HG03196 (cell line): Measurements from ENCODE around the gene MND1.
A peak's percentile ranks its signal among the peaks of the same experiment; 100 is the strongest.

Experiments used
- ATAC-seq: cut with Tn5 transposase; IDR thresholded peaks from one replicate; pipeline ENCODE4 v1.9.1; 2021; ENCODE audit not compliant: unreplicated experiment

Gene MND1, protein sequence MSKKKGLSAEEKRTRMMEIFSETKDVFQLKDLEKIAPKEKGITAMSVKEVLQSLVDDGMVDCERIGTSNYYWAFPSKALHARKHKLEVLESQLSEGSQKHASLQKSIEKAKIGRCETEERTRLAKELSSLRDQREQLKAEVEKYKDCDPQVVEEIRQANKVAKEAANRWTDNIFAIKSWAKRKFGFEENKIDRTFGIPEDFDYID

DNA sequence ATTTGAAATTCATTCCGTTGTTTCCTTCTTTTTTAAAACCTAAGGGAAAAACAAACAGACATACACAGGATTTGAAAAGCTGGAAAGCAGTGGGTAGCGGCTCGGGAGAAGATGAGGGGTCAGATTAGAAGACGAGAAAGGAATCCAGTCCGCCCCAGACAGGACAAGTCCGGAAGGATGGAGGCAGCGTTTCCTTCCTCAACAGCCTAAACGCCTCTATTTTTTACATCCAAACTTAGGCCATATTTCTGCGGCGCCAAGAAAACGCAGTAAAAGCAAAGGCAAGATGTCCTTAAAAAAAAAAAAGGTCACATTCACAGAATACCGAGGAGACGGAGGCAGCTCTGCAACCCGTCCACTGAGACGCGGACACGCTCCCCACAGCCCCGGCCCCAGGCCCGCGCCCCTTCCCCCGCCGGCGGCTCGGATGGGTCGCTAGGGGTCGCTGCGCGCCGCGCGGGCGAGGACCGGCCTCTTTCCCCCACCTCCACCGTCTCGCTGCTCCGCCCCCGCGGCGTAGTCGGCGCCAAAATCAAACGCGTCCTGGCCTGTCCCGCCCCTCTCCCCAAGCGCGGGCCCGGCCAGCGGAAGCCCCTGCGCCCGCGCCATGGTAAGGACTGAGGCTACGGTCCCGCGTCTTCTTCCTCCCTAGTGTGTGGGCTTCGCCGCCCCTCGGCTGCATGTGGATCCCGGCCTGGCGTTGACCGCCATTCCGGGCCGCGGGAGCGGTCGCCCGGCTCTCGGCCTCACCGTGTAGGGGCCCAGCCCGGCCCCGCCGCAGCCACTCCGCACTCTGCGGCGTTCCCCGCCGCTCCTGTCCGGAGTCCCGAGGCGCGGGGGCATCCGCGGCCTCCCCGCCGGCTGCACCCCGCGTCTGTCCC, at the start of gene MND1:
TSS of gene MND1 (plus strand) at position 558 of the 881 bp plus-strand sequence. CDS start at position 608, 50 bp downstream.
- ATAC-seq, result peak; percentile 78

DNA sequence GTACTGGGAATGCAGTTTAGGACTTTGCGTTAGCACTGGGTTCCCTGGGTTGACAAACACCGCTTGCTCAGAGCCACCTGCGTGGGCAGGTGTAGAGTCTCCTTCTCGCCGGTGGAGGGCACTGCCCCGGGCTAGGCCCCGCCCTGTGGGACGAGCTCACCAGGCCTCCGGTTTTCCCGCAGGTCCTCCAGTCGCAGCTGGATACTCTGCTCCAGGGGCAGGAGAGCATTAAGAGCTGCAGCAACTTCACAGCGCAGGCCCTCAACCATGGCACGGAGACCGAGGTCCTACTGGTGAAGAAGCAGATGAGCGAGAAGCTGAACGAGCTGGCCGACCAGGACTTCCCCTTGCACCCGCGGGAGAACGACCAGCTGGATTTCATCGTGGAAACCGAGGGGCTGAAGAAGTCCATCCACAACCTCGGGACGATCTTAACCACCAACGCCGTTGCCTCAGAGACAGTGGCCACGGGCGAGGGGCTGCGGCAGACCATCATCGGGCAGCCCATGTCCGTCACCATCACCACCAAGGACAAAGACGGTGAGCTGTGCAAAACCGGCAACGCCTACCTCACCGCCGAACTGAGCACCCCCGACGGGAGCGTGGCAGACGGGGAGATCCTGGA, 49.2 kb upstream of the MND1 start:
- no peak for ATAC-seq

DNA sequence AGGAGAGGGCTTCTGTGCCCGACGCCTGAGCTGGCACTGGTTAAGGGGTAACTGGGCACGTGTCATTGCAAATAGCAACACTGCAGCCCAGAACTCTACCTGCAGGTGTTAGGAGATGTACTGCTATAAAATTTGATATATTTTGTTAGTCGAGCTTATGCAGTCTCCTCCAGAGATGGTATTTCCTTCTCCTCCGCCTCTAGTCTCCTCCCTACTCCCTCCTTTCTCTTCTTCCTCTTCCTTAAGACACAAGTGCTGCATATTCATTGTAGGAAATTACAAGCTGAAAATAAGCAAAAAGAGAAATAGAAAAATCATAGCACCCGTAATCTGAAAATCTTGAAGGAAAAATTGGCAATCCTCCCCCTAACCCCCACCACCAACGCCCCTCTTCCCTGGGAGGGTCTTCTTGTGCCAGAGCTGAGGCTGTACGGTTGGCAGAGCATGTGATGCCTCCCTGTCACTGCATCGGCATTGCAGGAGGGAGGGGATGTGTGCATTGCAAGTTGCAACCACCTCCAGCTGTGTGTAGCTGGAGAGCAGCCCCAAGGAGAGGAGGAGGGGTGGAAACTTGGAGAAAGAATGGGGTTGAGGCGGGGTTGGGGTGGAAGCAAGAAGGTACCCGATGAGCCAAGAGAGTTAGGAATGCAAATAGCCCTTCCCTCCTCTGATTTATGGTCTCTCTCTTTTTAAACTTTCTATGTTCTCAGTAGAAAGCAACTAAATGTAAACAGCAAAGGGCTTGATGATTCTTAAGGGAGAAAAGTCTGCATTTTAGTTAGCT, 48.3 kb upstream of the MND1 start:
- ATAC-seq, result no peak

DNA sequence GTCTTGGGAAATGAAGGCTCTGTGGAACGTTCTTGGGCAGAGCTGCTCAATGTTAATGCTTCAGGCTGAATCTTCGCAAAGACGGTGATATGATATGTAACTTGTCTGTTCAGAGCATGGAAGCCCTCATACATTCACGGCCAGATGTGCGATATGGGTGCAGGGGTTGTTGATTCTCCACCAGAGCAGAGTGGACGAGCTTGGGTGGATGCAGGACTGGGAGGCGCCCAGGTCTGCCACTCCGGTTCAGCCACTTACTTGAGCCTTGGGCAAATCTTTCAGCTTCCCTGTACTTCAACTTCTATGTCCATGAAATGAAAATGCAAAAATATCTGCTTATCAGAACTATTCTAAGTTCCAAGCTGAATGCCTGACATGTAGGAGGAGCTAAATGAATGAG, 47.4 kb upstream of the MND1 start:
- ATAC-seq, result no peak

DNA sequence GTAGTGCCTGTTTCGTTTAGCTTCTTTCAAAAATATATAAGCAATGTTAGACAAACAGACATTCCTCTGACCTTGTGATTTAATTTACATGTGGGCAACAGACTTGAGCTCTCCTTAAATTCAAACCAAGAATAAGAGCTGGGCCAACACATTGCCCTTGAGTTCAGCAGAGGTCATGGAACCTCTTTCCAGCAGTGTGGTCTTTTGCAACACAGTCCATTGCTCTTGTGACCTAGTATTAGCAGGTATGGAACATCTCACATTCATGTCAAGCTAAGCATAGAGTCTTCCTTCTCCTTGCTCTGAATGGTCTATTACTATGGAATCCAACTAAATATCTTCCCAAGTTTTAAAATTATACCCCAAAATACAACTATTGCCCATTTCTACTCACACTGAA, 33.7 kb upstream of the MND1 start:
- ATAC-seq, result no peak

DNA sequence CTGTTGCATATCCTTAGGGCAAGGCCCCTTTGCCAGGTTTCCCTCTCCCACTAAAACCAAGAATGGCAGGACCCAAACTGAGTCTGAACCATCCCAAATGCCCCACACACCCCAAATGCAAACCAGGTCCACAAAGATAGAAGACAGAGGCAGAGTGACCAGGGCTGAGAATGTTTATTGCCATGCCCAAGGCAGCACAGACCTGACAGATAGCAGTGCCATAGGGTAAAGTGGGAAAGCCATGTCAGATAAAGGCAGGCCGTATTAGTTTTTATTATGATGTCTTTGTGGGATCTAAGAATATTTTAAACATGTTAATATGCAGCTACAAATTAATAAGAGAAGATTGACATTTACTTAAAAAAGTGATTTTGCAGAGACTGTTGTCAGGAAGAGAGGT, 29.6 kb upstream of the MND1 start:
- no peak for ATAC-seq

DNA sequence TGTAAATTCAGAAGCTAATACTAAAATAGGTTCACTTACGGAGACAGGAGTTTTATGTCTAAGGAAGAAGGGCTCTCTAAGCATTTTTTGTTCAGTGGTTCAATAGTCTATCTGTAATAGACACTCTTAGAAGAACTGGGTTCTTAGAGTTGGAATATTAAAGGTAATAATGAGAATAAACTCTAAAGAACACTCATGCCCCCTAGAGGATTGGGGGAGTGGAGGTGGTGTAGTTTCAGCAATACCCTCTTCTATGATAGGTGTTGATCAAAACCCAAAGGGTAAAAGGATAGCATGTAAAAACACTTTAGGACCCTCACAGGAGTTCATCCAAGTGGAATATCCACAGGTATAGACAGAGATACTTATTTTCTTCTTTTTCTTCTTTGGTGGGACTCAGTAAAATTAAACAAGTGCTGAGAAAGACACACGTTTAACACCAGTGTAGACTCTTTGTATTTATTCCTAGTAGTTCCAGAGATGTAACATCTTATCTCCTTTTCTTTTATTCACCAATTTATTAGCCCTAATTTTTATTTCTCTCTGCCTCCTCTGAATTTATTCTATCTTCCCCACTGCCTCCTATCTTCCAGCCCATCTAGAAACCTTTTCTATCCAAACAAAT, 25.7 kb upstream of the MND1 start:
- peak; percentile 59 for ATAC-seq

DNA sequence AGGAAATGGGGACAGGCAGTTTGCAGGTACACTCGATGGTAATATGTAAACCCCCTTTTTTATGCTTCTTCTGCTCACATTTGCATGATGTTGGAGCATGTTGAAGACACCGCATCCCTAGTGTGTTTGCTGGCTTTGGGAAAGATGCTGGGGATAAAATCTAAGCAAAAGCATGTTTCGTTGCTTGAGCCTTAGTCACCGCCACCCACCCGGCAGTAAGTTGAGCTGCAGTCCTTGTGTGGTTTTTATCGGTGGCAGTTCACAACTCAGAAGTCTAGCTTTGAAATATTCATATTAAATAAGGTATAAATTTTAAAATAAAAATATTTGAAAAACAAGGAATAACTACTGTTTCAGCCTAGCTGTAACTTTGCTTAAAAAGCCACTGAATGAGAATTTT, 21.7 kb upstream of the MND1 start:
- no peak for ATAC-seq

DNA sequence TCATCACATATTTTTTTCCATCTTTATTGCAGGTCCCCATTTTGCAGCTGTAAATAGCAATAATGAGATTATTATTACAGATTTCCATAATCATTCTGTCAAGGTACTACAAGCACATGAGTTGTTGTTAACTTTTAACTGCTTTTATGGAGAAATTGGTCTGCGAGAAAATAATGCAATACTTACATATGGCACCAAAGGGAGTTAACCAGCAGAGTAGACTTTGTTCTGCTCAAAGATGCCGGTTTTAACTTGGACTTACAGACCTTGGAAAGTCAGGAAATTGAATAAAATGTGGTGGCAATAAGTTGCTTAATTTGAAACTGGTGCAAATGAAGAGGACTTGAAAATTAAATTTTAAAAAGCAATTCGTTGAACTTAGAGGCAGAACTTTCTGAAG, 20.4 kb upstream of the MND1 start:
- ATAC-seq, result no peak

DNA sequence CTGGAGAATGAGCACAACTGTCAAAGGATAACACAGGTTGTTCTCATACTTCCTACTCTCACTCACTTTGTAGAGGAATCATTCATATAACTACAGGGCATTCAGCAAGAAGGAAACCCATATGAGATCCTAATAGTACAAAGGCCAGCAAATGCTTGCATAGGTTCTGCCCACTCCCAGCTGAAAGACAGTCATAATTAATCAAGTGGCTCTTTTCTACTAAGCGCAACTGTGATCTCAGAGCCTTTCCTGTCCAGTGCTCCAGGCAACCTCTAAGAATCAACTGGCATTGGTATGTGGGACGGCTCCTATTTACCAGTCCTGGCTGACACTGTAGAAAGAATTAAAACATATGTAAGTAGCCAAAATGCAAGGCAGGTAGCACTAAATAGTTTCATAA, 18.9 kb upstream of the MND1 start:
- ATAC-seq, result no peak

DNA sequence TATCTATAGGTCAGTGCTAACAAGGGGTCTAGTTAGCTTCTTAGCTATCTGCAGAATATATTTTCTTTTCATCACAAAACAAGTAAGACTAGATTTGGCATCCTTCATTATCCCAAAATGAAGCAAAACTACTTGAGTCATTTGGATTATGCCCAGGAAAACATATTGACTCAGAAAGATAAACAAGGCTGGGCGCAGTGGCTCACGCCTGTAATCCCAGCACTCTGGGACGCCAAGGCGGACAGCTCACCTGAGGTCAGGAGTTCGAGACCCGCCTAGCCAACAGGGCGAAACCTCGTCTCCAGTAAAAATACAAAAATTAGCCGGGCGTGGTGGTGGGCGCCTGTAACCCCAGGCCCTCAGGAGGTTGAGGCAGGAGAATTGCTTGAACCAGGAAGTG, 18.0 kb upstream of the MND1 start:
- no peak for ATAC-seq

DNA sequence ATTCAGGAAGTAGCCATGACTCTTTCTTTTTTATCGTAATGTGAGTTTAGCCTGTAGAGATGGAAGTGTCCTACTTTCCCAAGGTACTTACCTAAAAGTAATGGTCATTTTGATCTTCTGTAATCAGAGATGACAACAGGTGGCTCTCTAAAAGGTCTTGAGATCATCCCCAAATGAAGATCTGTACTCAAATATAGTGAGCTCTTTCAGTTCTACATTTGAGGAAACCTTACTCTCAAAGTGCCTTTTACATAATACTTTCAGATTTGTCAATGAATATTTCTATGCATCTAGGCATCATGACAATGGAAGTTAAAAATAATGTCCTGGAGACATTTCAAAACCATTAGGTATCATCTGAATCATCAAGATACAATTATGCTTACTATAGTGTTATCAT, 17.2 kb upstream of the MND1 start:
- ATAC-seq, result no peak

DNA sequence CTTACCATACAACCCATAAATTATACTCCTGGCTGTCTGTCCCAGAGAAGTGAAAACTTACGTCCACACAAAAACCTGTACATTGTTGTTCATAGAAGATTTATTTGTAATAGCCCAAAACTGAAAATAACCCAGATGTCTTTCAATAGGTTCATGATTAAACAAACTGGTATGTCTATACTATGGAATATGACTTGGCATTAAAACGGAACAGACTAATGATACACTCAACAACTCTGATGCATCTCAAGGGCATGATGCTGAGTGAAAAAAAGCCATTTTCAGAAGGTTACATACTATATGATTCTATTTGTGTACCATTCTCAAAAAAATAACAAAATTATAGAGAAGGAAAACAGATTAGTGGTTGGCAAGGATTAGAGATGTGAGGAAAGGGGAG, 11.6 kb upstream of the MND1 start:
- no peak for ATAC-seq

DNA sequence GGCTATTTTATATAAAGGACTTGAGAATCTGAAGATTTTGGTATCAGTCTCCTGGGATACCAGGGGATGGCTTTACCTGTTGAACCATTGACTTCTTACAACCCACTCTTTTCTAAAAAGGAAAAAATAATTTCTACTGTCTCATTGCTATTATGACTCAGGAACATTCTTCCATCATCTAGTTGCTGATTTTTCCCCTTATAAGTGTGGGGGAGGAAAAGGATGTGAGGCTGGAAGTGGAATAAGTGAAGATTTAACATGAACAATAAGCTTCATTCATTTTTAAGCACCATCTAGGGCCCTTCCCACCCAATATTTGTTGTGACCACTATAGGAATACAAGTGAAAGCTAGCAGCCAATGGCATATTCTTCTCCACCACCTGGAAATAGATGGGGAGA, 10.6 kb upstream of the MND1 start:
- no peak for ATAC-seq

DNA sequence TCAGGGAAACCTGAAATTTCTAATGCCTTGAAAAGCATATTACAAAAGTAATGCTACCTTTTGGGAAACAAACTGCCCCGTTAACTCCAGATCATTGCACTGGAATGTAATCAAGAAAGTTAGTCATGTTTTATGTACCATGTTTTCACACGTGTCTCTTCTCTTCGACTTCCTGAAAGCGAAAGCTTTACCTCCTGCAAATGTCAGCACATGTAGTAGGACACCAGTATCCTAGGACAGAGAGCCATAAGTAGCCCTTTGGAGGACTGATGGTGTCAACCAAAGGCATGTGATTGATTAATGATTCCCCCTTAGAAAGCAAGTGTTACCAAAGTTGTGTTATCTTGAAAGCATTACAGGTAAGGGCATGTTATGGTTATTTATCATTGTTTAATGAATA, 8.8 kb upstream of the MND1 start:
- no peak for ATAC-seq

DNA sequence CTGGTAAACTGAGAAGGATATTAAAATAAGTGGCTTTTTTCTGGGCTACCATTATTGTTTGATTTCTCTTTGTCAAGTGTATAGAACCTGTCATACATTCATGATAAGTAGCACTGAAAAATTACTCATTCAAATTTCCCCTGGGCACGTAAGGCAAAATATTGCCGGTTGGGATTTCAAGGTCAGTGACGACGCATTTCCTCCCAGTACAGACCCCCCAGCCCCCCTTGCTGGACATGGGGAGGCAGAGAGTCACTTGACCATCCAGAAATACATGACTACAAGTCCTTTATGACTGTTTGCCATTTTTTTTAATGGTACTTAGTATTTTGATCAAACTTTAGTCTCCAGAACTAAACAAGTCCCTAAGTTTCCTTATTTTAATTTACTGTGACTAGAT, 6.8 kb upstream of the MND1 start:
- ATAC-seq, result no peak

DNA sequence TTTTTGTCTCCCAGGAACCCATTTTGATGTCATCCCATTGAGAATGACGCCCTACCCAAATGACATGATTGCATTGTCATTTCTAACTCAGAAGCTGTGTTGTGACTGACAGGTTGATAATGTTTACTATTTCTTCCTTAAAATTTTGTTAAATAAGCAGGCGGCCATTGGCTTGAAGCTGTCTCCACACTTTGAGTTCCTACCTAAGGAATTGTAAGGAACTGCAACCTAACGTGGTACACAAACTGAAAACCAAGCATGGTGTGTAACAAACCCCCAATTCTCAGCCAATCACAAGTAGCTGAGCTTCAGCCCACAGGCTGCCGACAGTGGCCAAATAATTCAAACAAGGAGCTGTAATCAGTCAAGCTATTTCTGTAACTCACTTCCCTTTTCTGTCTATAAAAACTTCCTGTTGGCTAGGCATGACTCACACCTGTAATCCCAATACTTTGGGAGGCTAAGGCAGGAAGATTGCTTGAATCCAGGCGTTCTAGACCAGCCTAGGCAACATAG, 2.9 kb upstream of the MND1 start:
- ATAC-seq, result no peak

DNA sequence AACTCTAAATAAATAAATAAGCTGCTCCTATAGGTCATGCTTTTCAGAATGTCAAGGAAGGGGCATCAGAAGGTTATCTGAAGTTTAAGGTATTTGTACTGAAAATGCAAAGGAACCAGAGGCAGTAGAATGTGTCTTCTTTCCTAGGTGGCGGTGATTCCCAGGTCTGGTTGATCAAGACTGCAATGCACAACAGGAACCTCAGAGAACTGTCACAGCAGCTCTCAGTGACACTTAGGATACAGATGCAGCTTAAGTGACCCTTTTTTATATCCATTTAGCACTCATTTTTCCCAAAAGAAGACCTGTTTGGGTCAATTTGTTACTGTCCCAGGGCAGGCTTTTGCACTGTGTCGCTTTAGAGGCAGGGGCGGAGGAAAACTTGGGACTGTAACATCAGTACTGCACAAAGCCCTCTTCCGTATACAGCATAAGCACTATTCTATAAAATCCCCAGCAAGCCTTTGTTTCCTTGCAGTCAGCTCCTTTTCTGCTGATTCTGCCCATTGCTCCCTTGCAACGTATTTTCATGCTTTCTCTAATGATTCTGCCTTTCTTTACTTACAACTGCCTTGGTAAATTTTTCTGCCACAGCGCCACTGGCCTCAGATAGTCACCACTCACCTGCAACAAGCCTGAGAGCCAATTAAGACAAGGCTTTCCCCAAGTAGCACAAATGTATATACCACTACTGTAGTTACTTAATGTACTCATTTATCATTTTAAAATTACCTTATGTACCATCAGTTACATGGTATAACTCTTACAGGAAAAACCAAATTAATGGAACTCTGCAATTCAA, 1.5 kb upstream of the MND1 start:
- no peak for ATAC-seq

DNA sequence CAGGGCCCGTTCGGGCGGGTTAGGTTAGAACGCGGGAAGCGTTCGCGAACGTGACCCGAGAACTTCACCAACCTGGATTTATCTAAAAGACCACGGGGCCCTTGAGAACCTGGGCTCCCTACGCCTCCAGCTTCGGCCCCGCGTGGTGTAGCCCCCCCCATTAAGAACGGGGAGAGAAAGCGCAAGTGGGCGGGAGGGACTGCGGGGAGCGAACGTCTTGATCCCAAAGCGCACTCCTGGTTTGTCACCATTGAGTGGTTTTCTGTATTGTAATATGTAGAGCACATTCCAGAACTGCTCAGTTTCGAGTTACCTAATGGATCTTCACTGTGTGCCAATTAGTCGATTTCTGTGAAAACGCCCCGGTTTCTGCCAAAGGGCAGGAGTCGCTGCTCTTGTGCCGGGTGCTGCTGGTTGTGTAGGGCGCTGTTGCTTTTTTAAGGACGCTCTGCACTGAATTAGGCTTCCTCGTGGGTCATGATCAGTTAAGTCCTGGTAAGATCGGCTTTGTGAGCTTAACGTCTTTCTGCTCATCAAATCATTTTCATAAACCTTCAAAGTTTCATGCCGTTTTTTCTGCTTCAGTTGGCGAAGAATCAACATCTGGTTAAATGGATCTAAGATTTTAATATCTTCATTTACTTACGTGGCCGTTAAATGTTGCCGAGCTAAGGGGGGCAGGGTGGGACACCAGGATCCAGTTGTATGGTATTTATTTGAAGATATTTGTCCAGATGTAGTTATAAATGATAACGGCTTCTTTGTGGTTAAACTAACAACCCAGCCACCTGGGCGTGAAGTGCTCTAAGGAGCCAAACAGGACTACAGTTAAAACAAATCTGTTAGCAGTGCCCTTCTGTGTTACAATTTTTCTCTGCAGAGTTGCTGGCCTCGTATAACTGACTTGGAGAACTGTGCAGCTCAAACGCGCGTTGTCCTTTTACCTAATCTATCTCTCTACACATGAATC, 809 bp downstream of the MND1 start:
- peak; percentile 28 for ATAC-seq
